ENCODE results near the gene MAPKAPK2. TPM values are rescaled to one million over a fixed set of nuclear protein-coding genes. Genes with fewer than 3 reads are reported as not detected.
A peak's percentile ranks its signal among the peaks of the same experiment; 100 is the strongest.

MAPKAPK2 gene
- total and polyA plus RNA-seq, 12 donors, result 25.3 to 129 (median 85.0) TPM

DNA sequence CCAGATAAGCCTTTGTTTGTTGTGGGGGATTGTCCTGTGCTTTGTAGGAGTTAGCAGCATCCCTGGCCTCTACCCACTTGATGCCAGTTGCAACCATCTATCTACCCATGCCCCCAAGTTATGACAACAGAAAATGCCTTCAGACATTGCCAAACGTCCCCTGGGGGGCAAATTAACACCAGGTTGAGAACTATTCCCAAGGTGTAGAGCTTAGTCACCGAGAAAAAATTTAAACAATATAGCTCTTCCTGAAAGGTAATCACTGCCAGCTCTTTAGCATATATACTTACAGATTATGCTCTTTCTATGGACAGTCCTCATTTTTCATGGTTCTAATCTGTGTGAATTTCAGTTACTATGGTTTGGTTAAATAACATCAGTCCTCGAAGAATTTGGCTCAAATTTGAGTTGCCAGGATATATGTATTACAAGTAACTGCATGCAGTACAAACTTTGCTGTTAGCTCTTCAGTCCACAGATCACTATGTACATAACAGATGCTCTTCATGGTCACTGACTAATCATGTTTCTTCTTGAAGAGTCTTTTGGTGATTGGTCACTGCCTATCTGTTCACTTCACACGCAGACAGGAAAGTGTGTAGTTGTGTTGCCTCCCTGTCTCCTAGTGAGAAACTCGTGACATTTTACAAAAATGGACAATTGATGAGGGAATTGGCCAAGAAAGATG lies 25.2 kb downstream of the MAPKAPK2 start:
- H3K4me3 ChIP-seq, result no peak overlapping the region
- peak overlapping the region in 1 of 5 donors; percentile 11 for H3K27ac ChIP-seq
- no peaks in the 10 kb centered on the region for H3K27me3 ChIP-seq
- no peaks in the 10 kb centered on the region for H3K36me3 ChIP-seq (replicated peaks in 1 of 2)
- no peaks in the 10 kb centered on the region for H3K9me3 ChIP-seq (replicated peaks in 1 of 3)
- WGBS, 4 donors, result 68 to 76% (median 69%) methylated on average over 5 of the region's 5 CpGs
- intact Hi-C loops (cut with DNase I), result no loop called here
- H3K4me1 ChIP-seq (replicated peaks in 1 of 2), result peaks cover 40 to 75% of the 10 kb centered on the region in 2 donors
- TF ChIP-seq, protein P1, sequence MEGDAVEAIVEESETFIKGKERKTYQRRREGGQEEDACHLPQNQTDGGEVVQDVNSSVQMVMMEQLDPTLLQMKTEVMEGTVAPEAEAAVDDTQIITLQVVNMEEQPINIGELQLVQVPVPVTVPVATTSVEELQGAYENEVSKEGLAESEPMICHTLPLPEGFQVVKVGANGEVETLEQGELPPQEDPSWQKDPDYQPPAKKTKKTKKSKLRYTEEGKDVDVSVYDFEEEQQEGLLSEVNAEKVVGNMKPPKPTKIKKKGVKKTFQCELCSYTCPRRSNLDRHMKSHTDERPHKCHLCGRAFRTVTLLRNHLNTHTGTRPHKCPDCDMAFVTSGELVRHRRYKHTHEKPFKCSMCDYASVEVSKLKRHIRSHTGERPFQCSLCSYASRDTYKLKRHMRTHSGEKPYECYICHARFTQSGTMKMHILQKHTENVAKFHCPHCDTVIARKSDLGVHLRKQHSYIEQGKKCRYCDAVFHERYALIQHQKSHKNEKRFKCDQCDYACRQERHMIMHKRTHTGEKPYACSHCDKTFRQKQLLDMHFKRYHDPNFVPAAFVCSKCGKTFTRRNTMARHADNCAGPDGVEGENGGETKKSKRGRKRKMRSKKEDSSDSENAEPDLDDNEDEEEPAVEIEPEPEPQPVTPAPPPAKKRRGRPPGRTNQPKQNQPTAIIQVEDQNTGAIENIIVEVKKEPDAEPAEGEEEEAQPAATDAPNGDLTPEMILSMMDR (IDR thresholded peaks at IDR 0.05), result no peak
- TF ChIP-seq POLR2A (IDR thresholded peaks at IDR 0.05), result no peak
- peak in 1 of 7 donors; percentile 2 for DNase-seq

DNA sequence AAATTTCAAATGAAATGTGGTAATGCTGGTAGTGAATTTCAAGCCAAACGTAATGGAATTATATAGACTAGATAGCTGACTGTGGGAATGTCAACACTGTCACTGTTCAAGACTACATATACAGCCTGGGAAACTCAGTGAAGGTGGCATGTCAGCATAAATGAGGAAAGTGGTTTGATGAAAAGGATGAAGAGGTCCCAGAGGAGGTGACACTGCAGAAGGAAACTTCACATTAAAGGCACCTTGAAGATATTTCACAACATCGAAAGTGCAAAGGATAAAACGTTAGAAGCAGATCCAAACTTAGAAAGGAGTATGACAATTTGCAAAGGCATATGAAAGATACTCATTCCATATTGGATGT lies 25.7 kb downstream of the MAPKAPK2 start:
- Histone ChIP-seq H3K27ac (no peak overlapping the region), H3K36me3 (replicated peaks in 1 of 2) (no peaks in the 10 kb centered on the region), H3K4me1 (replicated peaks in 1 of 2) (peaks cover 39 to 75% of the 10 kb centered on the region in 2 donors), H3K9me3 (replicated peaks in 1 of 3) (no peaks in the 10 kb centered on the region), H3K4me3 (no peak overlapping the region), H3K27me3 (no peaks in the 10 kb centered on the region)
- intact Hi-C loops (cut with DNase I), result no loop called here
- no peak for TF ChIP-seq POLR2A (IDR thresholded peaks at IDR 0.05)
- TF ChIP-seq, protein P1 (IDR thresholded peaks at IDR 0.05), result no peak
- 54 to 61% (median 57%) methylated on average over 3 of the region's 3 CpGs for WGBS, 4 donors
- no peak for DNase-seq

DNA sequence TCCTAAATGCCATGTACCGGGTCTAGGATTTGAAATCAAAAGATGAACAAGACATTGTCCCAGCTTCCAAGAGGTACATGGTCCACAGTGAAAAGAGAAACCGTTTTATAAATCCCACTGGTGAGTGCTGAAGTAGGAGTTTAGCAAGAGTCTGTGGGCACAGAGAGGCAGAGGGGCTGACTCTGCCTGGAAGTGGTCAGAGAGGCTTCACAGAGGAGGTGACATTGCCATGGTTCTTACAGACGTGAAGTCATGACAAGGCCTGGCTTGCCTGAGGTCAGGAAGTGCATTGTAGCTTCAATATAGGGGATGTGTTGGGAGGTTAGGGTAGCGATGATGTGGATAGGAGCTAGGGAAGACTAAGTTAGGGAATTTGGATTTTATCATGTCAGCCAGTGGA lies 28.4 kb downstream of the MAPKAPK2 start:
- H3K36me3 ChIP-seq (replicated peaks in 1 of 2), result no peaks in the 10 kb centered on the region
- H3K9me3 ChIP-seq (replicated peaks in 1 of 3), result no peaks in the 10 kb centered on the region
- no peak overlapping the region for H3K4me3 ChIP-seq
- H3K4me1 ChIP-seq (replicated peaks in 1 of 2), result peaks cover 43 to 75% of the 10 kb centered on the region in 2 donors
- DNase-seq, result peak in 1 of 7 donors; percentile 9
- peak overlapping the region in 3 of 5 donors; percentile 73 to 86 (median 77) for H3K27ac ChIP-seq
- intact Hi-C loops (cut with DNase I), result no loop called here
- no peak for TF ChIP-seq POLR2A (IDR thresholded peaks at IDR 0.05)
- TF ChIP-seq, protein P1 (IDR thresholded peaks at IDR 0.05), result no peak
- H3K27me3 ChIP-seq, result no peaks in the 10 kb centered on the region
- 81 to 91% (median 86%) methylated on average over 4 of the region's 4 CpGs for WGBS, 4 donors

DNA sequence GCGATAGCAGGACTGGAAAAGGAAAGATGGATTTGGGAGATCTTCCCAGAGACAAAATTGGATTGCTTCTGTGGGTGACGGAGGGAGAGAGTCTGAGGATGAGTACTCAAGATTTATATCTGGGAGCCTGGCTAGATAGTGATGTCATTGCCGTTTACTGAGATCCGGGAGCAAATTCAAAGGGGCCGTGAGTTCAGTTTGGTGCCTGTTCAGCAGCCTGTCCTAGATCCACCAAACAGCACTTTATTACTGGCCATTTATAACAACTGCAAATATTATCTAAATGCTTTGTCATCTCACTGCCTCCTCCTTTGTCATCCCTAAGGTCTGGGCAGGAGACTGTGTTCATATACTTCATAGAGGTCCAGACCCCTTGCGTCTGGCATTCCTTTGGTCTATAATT lies 29.2 kb downstream of the MAPKAPK2 start:
- no peaks in the 10 kb centered on the region for H3K27me3 ChIP-seq
- no peak overlapping the region for H3K4me3 ChIP-seq
- DNase-seq, result peak in 3 of 7 donors; percentile 35 to 68 (median 61)
- TF ChIP-seq, protein P1 (IDR thresholded peaks at IDR 0.05), result no peak
- no peak for TF ChIP-seq POLR2A (IDR thresholded peaks at IDR 0.05)
- H3K27ac ChIP-seq, result peak overlapping the region; percentile 25 to 86 (median 73)
- H3K9me3 ChIP-seq (replicated peaks in 1 of 3), result no peaks in the 10 kb centered on the region
- 25 to 43% (median 41%) methylated on average over 6 of the region's 6 CpGs for WGBS, 4 donors
- intact Hi-C loops (cut with DNase I), result no loop called here
- no peaks in the 10 kb centered on the region for H3K36me3 ChIP-seq (replicated peaks in 1 of 2)
- H3K4me1 ChIP-seq (replicated peaks in 1 of 2), result peaks cover 41 to 74% of the 10 kb centered on the region in 2 donors

Measured in adrenal gland (tissue), 12 donors.